Bronchial epithelial cell (primary cell): ENCODE data around the gene NDUFAB1. TPM values are rescaled to one million over a fixed set of nuclear protein-coding genes. Genes with fewer than 3 reads are reported as not detected.
A peak's percentile ranks its signal among the peaks of the same experiment; 100 is the strongest.
"Not testable (repeated sequence)": the region's sequence is repeated elsewhere in the genome, so short reads cannot be mapped to it uniquely, and the experiment has no call there.

Experiments used
- DNase-seq: peaks from one replicate; pipeline ENCODE4 v3.0.0-alpha.2; 2010; ENCODE audit warnings: low read depth
- FAIRE-seq: peaks from 2 replicates; lab custom pipeline; 2011; peaks lifted over from hg19 to GRCh38; lab: Jason Lieb, UNC
- H3K27me3 ChIP-seq: 2 replicates; pipeline ENCODE4 v1.5.1; 2011; ENCODE audit warnings: low read length; ENCODE audit not compliant: control insufficient read depth, insufficient read depth
- H3K36me3 ChIP-seq: 2 replicates; pipeline ENCODE4 v1.5.1; 2011; ENCODE audit warnings: low read length; ENCODE audit not compliant: control insufficient read depth, insufficient read depth
- H3K4me3 ChIP-seq: 2 replicates; pipeline ENCODE4 v1.5.1; 2011; ENCODE audit warnings: mild to moderate bottlenecking, low read depth, low read length, control low read depth
- CTCF ChIP-seq: IDR thresholded peaks from 2 replicates; pipeline ENCODE4 v1.5.1; 2011; ENCODE audit warnings: mild to moderate bottlenecking, moderate library complexity, low read length, control low read depth, inconsistent platforms; ENCODE audit not compliant: insufficient read depth, severe bottlenecking
- total RNA-seq: library from RNA; depleted of rRNA; stranded (reverse); fragments of >200 nt; gene quantifications from 2 replicates; pipeline ENCODE4 v1.2.1, GENCODE V29; 2014

Gene NDUFAB1
- total RNA-seq, 1 donor from 2014 or later = 123 TPM

- FAIRE-seq = no peak
- Histone ChIP-seq H3K27me3 (no peaks in the 10 kb centered on the region), H3K4me3 (no peak overlapping the region), H3K36me3 (peaks cover 6% of the 10 kb centered on the region)
- no peak for DNase-seq
- TF ChIP-seq CTCF = no peak
These were observed 38.4 kb upstream of the NDUFAB1 start for GRCh38 chr16:23634461-23635036.

- H3K36me3 ChIP-seq, H3K4me3 ChIP-seq, H3K27me3 ChIP-seq, DNase-seq, FAIRE-seq: not testable (repeated sequence)
These were observed 35.8 kb upstream of the NDUFAB1 start for GRCh38 chr16:23631874-23632273.

GRCh38 chr16:23629516-23629915 lies 33.4 kb upstream of the NDUFAB1 start:
- FAIRE-seq = no peak
- Histone ChIP-seq H3K36me3 (peaks cover 7% of the 10 kb centered on the region), H3K27me3 (no peaks in the 10 kb centered on the region), H3K4me3 (no peak overlapping the region)
- peak; percentile 82 for DNase-seq
- TF ChIP-seq CTCF = no peak

GRCh38 chr16:23624092-23624491 lies 28.0 kb upstream of the NDUFAB1 start:
- peaks cover 14% of the 10 kb centered on the region for H3K36me3 ChIP-seq
- TF ChIP-seq CTCF = no peak
- no peak for FAIRE-seq

GRCh38 chr16:23615805-23616204 lies 19.7 kb upstream of the NDUFAB1 start:
- H3K36me3 ChIP-seq = peaks cover 6% of the 10 kb centered on the region

More at GRCh38 chr16:23624092-23624491, 28.0 kb upstream of the NDUFAB1 start:
- no peak for DNase-seq
- no peak overlapping the region for H3K4me3 ChIP-seq
- H3K27me3 ChIP-seq = no peaks in the 10 kb centered on the region

GRCh38 chr16:23611936-23612335 lies 15.8 kb upstream of the NDUFAB1 start:
- no peak overlapping the region for H3K4me3 ChIP-seq
- no peak for TF ChIP-seq CTCF
- FAIRE-seq (no peak), DNase-seq (no peak)
- H3K27me3 ChIP-seq = no peaks in the 10 kb centered on the region
- peaks cover 3% of the 10 kb centered on the region for H3K36me3 ChIP-seq

More at GRCh38 chr16:23615805-23616204, 19.7 kb upstream of the NDUFAB1 start:
- no peak for DNase-seq
- Histone ChIP-seq H3K27me3 (no peaks in the 10 kb centered on the region), H3K4me3 (no peak overlapping the region)
- TF ChIP-seq CTCF = no peak
- FAIRE-seq = no peak

GRCh38 chr16:23610905-23611304 lies 14.8 kb upstream of the NDUFAB1 start:
- not testable (repeated sequence) for DNase-seq, FAIRE-seq, H3K27me3 ChIP-seq, H3K36me3 ChIP-seq, H3K4me3 ChIP-seq
